H9 (cell line): ENCODE measurements around the gene PLCH2. TPM values are rescaled to one million over a fixed set of nuclear protein-coding genes. Genes with fewer than 3 reads are reported as not detected.

Experiments
- DNase-seq: peaks from one replicate; pipeline ENCODE4 v3.0.0-alpha.2; 2017
- H2AFZ ChIP-seq: one replicate; pipeline ENCODE4 v1.6.1; 2013; ENCODE audit warnings: mild to moderate bottlenecking, low read length, control low read depth, moderate library complexity
- H2AK5ac ChIP-seq: 2 replicates; pipeline ENCODE4 v1.6.1; 2013; ENCODE audit warnings: low read length, control low read depth, mixed read lengths; ENCODE audit not compliant: insufficient read length
- H2BK120ac ChIP-seq: one replicate; pipeline ENCODE4 v1.6.1; 2013; ENCODE audit warnings: low read depth, mild to moderate bottlenecking, low read length, control low read depth, inconsistent platforms; ENCODE audit not compliant: poor library complexity, severe bottlenecking
- H2BK12ac ChIP-seq: 2 replicates; pipeline ENCODE4 v1.6.1; 2013; ENCODE audit warnings: low read length, control low read depth, mixed read lengths, low read depth; ENCODE audit not compliant: insufficient read length
- H2BK15ac ChIP-seq: 2 replicates; pipeline ENCODE4 v1.6.1; 2013; ENCODE audit warnings: low read depth, low read length, control low read depth
- H2BK20ac ChIP-seq: one replicate; pipeline ENCODE4 v1.6.1; 2013; ENCODE audit warnings: low read depth, mild to moderate bottlenecking, low read length, control low read depth, inconsistent platforms; ENCODE audit not compliant: poor library complexity, severe bottlenecking
- H2BK5ac ChIP-seq: 2 replicates; pipeline ENCODE4 v1.6.1; 2013; ENCODE audit warnings: low read length, control low read depth, mixed read lengths; ENCODE audit not compliant: insufficient read length
- H3K14ac ChIP-seq: 2 replicates; pipeline ENCODE4 v1.6.1; 2013; ENCODE audit warnings: low read length, control low read depth; ENCODE audit not compliant: insufficient read depth
- H3K18ac ChIP-seq: 2 replicates; pipeline ENCODE4 v1.6.1; 2013; ENCODE audit warnings: low read depth, mild to moderate bottlenecking, mixed read lengths, low read length, control low read depth; ENCODE audit not compliant: insufficient read length
- H3K23ac ChIP-seq: 2 replicates; pipeline ENCODE4 v1.6.1; 2013; ENCODE audit warnings: low read length, control low read depth, mixed read lengths, low read depth; ENCODE audit not compliant: insufficient read length
- H3K23me2 ChIP-seq: 2 replicates; pipeline ENCODE4 v1.6.1; 2013; ENCODE audit warnings: low read depth, mild to moderate bottlenecking, mixed read lengths, low read length, control low read depth; ENCODE audit not compliant: insufficient read length, poor library complexity, severe bottlenecking
- H3K27ac ChIP-seq: 2 replicates; pipeline ENCODE4 v1.5.1; 2013; ENCODE audit warnings: low read length, control low read depth, mixed read lengths, low read depth; ENCODE audit not compliant: insufficient read length
- H3K27me3 ChIP-seq: 2 replicates; pipeline ENCODE4 v1.6.1; 2013; ENCODE audit warnings: low read length, control low read depth, inconsistent platforms; ENCODE audit not compliant: insufficient read depth
- H3K4ac ChIP-seq: 2 replicates; pipeline ENCODE4 v1.6.1; 2013; ENCODE audit warnings: low read depth, mild to moderate bottlenecking, control low read depth, inconsistent platforms, low read length, moderate library complexity
- H3K4me1 ChIP-seq: 2 replicates; pipeline ENCODE4 v1.6.1; 2013; ENCODE audit warnings: low read length, control low read depth, inconsistent platforms; ENCODE audit not compliant: insufficient read depth
- H3K4me2 ChIP-seq: 2 replicates; pipeline ENCODE4 v1.6.1; 2013; ENCODE audit warnings: low read length, control low read depth, mixed read lengths; ENCODE audit not compliant: insufficient read length, insufficient read depth
- H3K56ac ChIP-seq: 2 replicates; pipeline ENCODE4 v1.6.1; 2013; ENCODE audit warnings: low read depth, mild to moderate bottlenecking, mixed read lengths, low read length, control low read depth; ENCODE audit not compliant: insufficient read length
- H3K79me1 ChIP-seq: 2 replicates; pipeline ENCODE4 v1.6.1; 2013; ENCODE audit warnings: low read depth, mild to moderate bottlenecking, moderate library complexity, low read length, control low read depth, inconsistent platforms; ENCODE audit not compliant: insufficient read depth, poor library complexity, severe bottlenecking
- H3K79me2 ChIP-seq: 2 replicates; pipeline ENCODE4 v1.6.1; 2013; ENCODE audit warnings: low read length, control low read depth, inconsistent platforms; ENCODE audit not compliant: insufficient read depth
- H3K9ac ChIP-seq: 2 replicates; pipeline ENCODE4 v1.6.1; 2013; ENCODE audit warnings: low read length, control low read depth, mixed read lengths; ENCODE audit not compliant: insufficient read length; ENCODE audit errors: extremely low read depth
- H3K9me3 ChIP-seq: one replicate; pipeline ENCODE4 v1.6.1; 2013; ENCODE audit warnings: low read depth, low read length, inconsistent platforms; ENCODE audit not compliant: control insufficient read depth
- H3T11ph ChIP-seq: one replicate; pipeline ENCODE4 v1.6.1; 2013; ENCODE audit warnings: mild to moderate bottlenecking, low read length, control low read depth, inconsistent platforms
- H4K20me1 ChIP-seq: one replicate; pipeline ENCODE4 v1.6.1; 2013; ENCODE audit not compliant: control insufficient read depth, insufficient read length, insufficient read depth
- H4K5ac ChIP-seq: 2 replicates; pipeline ENCODE4 v1.6.1; 2013; ENCODE audit warnings: low read depth, mild to moderate bottlenecking, mixed read lengths, low read length, control low read depth; ENCODE audit not compliant: insufficient read length
- H4K8ac ChIP-seq: replicated peaks from 2 replicates; pipeline ENCODE4 v1.6.1; 2013; ENCODE audit warnings: low read length, control low read depth, mixed read lengths, low read depth; ENCODE audit not compliant: insufficient read length
- H4K91ac ChIP-seq: 2 replicates; pipeline ENCODE4 v1.6.1; 2013; ENCODE audit warnings: low read depth, mild to moderate bottlenecking, moderate library complexity, mixed read lengths, low read length, control low read depth; ENCODE audit not compliant: insufficient read length
- H3K27ac Mint-ChIP-seq, 3 experiments: 2 replicates in 2 of 3; 3 replicates in 1 of 3; pipeline ENCODE4 v1.8.0; 2020 to 2021; ENCODE audit warnings: mixed read lengths in 3 of 3, mild to moderate bottlenecking in 1 of 3, moderate library complexity in 1 of 3
- H3K27me3 Mint-ChIP-seq: 2 replicates; pipeline ENCODE4 v1.8.0; 2021; ENCODE audit warnings: low read depth, mild to moderate bottlenecking, moderate library complexity, mixed read lengths
- H3K36me3 Mint-ChIP-seq, 3 experiments: 2 replicates in 2 of 3; 3 replicates in 1 of 3; pipeline ENCODE4 v1.8.0; 2020 to 2021; ENCODE audit warnings: low read depth in 3 of 3, mixed read lengths in 3 of 3; ENCODE audit not compliant: insufficient read depth in 1 of 3
- H3K4me1 Mint-ChIP-seq, 2 experiments: 2 replicates each; pipeline ENCODE4 v1.8.0; 2020; ENCODE audit warnings: mixed read lengths in 2 of 2
- H3K4me3 Mint-ChIP-seq, 2 experiments: 2 replicates in 1 of 2; 3 replicates in 1 of 2; pipeline ENCODE4 v1.8.0; 2020 to 2021; ENCODE audit warnings: mild to moderate bottlenecking in 2 of 2, mixed read lengths in 2 of 2, moderate library complexity in 1 of 2
- H3K9me3 Mint-ChIP-seq, 2 experiments: 2 replicates in 1 of 2; 3 replicates in 1 of 2; pipeline ENCODE4 v1.8.0; 2020; ENCODE audit warnings: mild to moderate bottlenecking in 2 of 2, mixed read lengths in 2 of 2, moderate library complexity in 1 of 2
- WGBS: extraction: QIAGEN DNeasy Blood & Tissue Kit; methylation state at CpG from one replicate; pipeline ENCODE4 v1.1.7; 2013; ENCODE audit warnings: missing lambda C conversion rate, low lambda C conversion rate, mixed read lengths; ENCODE audit not compliant: insufficient read length; ENCODE audit errors: extremely low coverage; 5-methylcytosine and 5-hydroxymethylcytosine counted together
- total RNA-seq: library from RNA; stranded (reverse); gene quantifications from 2 replicates; pipeline ENCODE4 v1.2.1, GENCODE V29; 2021
- TF ChIP-seq, protein P1 (sequence below): fragments of 200-600 bp; sonication (generic); conservative IDR thresholded peaks from 3 replicates; pipeline ENCODE4 v1.8.0; 2021; ENCODE audit warnings: antibody characterized with exemption, mild to moderate bottlenecking

The PLCH2 gene
- total RNA-seq, 1 experiment from 2014 or later: 0.09 TPM

DNA sequence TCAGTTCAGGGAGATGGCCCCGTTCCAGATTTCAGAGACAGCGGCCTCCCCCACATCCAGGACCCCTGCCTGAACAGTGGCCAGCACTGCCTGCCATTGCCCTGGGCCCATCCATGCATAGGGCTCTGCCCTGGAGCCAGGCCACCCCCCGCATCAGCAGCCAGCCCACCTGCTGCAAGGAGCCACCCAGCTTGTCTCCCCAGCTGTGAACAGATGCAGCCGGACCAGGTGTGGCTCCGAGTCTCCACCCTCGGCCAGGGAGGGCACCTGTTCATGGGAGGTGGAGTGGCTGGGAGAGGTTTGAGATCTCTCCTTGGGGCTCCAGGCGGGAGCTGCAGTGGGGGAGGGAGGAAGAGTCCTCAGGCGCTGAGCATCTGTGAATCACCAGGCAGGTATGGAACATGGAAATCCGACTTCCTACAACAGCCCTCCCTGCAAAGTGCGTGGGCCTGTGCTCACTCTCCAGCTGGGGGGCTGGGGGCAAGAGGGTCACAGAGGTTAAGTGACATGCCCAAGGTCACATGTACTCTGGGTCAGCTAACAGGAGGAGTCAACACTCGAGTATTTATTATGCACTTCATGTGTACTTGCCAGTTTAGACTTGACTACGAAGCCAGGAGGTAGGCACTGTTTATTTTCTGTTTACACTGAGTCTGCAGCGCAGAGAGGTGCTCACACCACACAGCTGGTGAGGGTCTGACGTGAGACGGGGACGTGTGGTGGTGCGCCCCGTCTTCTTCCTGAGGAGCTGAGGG is 58.8 kb downstream of the PLCH2 start:
- TF ChIP-seq, protein P1, sequence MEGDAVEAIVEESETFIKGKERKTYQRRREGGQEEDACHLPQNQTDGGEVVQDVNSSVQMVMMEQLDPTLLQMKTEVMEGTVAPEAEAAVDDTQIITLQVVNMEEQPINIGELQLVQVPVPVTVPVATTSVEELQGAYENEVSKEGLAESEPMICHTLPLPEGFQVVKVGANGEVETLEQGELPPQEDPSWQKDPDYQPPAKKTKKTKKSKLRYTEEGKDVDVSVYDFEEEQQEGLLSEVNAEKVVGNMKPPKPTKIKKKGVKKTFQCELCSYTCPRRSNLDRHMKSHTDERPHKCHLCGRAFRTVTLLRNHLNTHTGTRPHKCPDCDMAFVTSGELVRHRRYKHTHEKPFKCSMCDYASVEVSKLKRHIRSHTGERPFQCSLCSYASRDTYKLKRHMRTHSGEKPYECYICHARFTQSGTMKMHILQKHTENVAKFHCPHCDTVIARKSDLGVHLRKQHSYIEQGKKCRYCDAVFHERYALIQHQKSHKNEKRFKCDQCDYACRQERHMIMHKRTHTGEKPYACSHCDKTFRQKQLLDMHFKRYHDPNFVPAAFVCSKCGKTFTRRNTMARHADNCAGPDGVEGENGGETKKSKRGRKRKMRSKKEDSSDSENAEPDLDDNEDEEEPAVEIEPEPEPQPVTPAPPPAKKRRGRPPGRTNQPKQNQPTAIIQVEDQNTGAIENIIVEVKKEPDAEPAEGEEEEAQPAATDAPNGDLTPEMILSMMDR: no peak
- no peak overlapping the region for H3K9ac ChIP-seq
- no peak overlapping the region for H3K23ac ChIP-seq
- no peaks in the 10 kb centered on the region for H3K9me3 ChIP-seq
- no peaks in the 10 kb centered on the region for H3K79me1 ChIP-seq
- no peaks in the 10 kb centered on the region for H3K4me1 ChIP-seq
- H2BK5ac ChIP-seq: no peak overlapping the region
- H2BK20ac ChIP-seq: no peak overlapping the region
- no peak overlapping the region for H2BK12ac ChIP-seq
- H3K4me1 Mint-ChIP-seq: peaks cover 10 to 22% of the 10 kb centered on the region in 2 experiments
- no peak overlapping the region for H4K5ac ChIP-seq
- no peak overlapping the region for H3K27ac ChIP-seq
- H3K4ac ChIP-seq: no peak overlapping the region
- no peak overlapping the region for H2BK15ac ChIP-seq
- H3K23me2 ChIP-seq: no peaks in the 10 kb centered on the region
- no peaks in the 10 kb centered on the region for H3K36me3 Mint-ChIP-seq
- no peak overlapping the region for H3K18ac ChIP-seq
- no peaks in the 10 kb centered on the region for H3K79me2 ChIP-seq
- no peak overlapping the region for H3K4me2 ChIP-seq
- H4K20me1 ChIP-seq: peaks cover 3% of the 10 kb centered on the region
- H2BK120ac ChIP-seq: no peak overlapping the region
- H3T11ph ChIP-seq: no peak overlapping the region
- H4K8ac ChIP-seq: no peak overlapping the region
- H3K27me3 ChIP-seq: peaks cover 20% of the 10 kb centered on the region; the same call in 1 of the 2 replicates
- peaks cover 97% of the 10 kb centered on the region for H3K27me3 Mint-ChIP-seq
- H3K27ac Mint-ChIP-seq: no peak overlapping the region
- WGBS: no CpG with 5 or more reads among the region's 18 CpGs
- peaks cover 0 to 3% of the 10 kb centered on the region in 2 experiments; a peak in 2 of 5 replicates for H3K9me3 Mint-ChIP-seq
- no peak overlapping the region for H3K14ac ChIP-seq
- H2AK5ac ChIP-seq: no peak overlapping the region
- peak overlapping the region in 1 of 2 experiments; percentile 41; a peak in 2 of 5 replicates for H3K4me3 Mint-ChIP-seq
- no peak overlapping the region for H3K56ac ChIP-seq
- H4K91ac ChIP-seq: no peak overlapping the region
- H2AFZ ChIP-seq: no peak overlapping the region
- DNase-seq: no peak
